Measurements from ENCODE around the gene GPC1. TPM values are rescaled to one million over a fixed set of nuclear protein-coding genes. Genes with fewer than 3 reads are reported as not detected.
A peak's percentile ranks its signal among the peaks of the same experiment; 100 is the strongest.

Gene GPC1
- total RNA-seq, 1 donor from 2014 or later = 187 TPM

- intact Hi-C loops (cut with micrococcal nuclease) = no loop called here
- no peak for DNase-seq
- TF ChIP-seq CTCF (IDR thresholded peaks at IDR 0.05; ENCODE audit: borderline replicate concordance) = no peak
- Histone ChIP-seq H3K9me3 (replicated peaks) (no peaks in the 10 kb centered on the region), H3K36me3 (peaks cover 25% of the 10 kb centered on the region), H3K4me3 (no peak overlapping the region), H3K27me3 (ENCODE audit: low read depth) (peaks cover 1% of the 10 kb centered on the region), H3K27ac (replicated peaks) (no peak overlapping the region), H3K4me1 (peaks cover 20% of the 10 kb centered on the region)
Measured at GRCh38 chr2:240463866-240464481, 28.5 kb downstream of the GPC1 start.

GRCh38 chr2:240464514-240465241, 29.2 kb downstream of the GPC1 start:
- H3K36me3 ChIP-seq = peaks cover 25% of the 10 kb centered on the region
- peak; percentile 12 for DNase-seq
- TF ChIP-seq CTCF (IDR thresholded peaks at IDR 0.05; ENCODE audit: borderline replicate concordance) = no peak
- no peak overlapping the region for H3K27ac ChIP-seq (replicated peaks)
- H3K4me3 ChIP-seq = no peak overlapping the region
- intact Hi-C loops (cut with micrococcal nuclease) = no loop called here
- H3K4me1 ChIP-seq = peaks cover 20% of the 10 kb centered on the region
- no peaks in the 10 kb centered on the region for H3K9me3 ChIP-seq (replicated peaks)
- H3K27me3 ChIP-seq (ENCODE audit: low read depth) = no peaks in the 10 kb centered on the region

- TF ChIP-seq CTCF (IDR thresholded peaks at IDR 0.05; ENCODE audit: borderline replicate concordance) = no peak
- peaks cover 20% of the 10 kb centered on the region for H3K4me1 ChIP-seq
- peak; percentile 14 for DNase-seq
- H3K36me3 ChIP-seq = peaks cover 25% of the 10 kb centered on the region
- H3K27me3 ChIP-seq (ENCODE audit: low read depth) = no peaks in the 10 kb centered on the region
- H3K9me3 ChIP-seq (replicated peaks) = no peaks in the 10 kb centered on the region
- H3K27ac ChIP-seq (replicated peaks) = peak overlapping the region; percentile 76
- no peak overlapping the region for H3K4me3 ChIP-seq
- intact Hi-C loops (cut with micrococcal nuclease) = no loop called here
Measured at GRCh38 chr2:240465268-240465764, 29.9 kb downstream of the GPC1 start.

- no peak for TF ChIP-seq CTCF (IDR thresholded peaks at IDR 0.05; ENCODE audit: borderline replicate concordance)
- no peaks in the 10 kb centered on the region for H3K27me3 ChIP-seq (ENCODE audit: low read depth)
- no peak overlapping the region for H3K4me3 ChIP-seq
- DNase-seq = peak; percentile 17
- peak overlapping the region; percentile 76 for H3K27ac ChIP-seq (replicated peaks)
- no peaks in the 10 kb centered on the region for H3K9me3 ChIP-seq (replicated peaks)
- intact Hi-C loops (cut with micrococcal nuclease) = no loop called here
- H3K4me1 ChIP-seq = peaks cover 20% of the 10 kb centered on the region
- peaks cover 25% of the 10 kb centered on the region for H3K36me3 ChIP-seq
Measured at GRCh38 chr2:240465765-240466578, 30.5 kb downstream of the GPC1 start.

GRCh38 chr2:240466579-240467148, 31.2 kb downstream of the GPC1 start:
- no peak for TF ChIP-seq CTCF (IDR thresholded peaks at IDR 0.05; ENCODE audit: borderline replicate concordance)
- peaks cover 25% of the 10 kb centered on the region for H3K36me3 ChIP-seq
- intact Hi-C loops (cut with micrococcal nuclease) = no loop called here

More at GRCh38 chr2:240466579-240467148, 31.2 kb downstream of the GPC1 start:
- peak overlapping the region; percentile 76 for H3K27ac ChIP-seq (replicated peaks)
- no peaks in the 10 kb centered on the region for H3K9me3 ChIP-seq (replicated peaks)
- no peaks in the 10 kb centered on the region for H3K27me3 ChIP-seq (ENCODE audit: low read depth)
- DNase-seq = no peak
- peaks cover 20% of the 10 kb centered on the region for H3K4me1 ChIP-seq
- H3K4me3 ChIP-seq = no peak overlapping the region

All from left ventricle myocardium inferior (tissue), 1 donor.